ENCODE results near the gene TRPC4AP.

DNA sequence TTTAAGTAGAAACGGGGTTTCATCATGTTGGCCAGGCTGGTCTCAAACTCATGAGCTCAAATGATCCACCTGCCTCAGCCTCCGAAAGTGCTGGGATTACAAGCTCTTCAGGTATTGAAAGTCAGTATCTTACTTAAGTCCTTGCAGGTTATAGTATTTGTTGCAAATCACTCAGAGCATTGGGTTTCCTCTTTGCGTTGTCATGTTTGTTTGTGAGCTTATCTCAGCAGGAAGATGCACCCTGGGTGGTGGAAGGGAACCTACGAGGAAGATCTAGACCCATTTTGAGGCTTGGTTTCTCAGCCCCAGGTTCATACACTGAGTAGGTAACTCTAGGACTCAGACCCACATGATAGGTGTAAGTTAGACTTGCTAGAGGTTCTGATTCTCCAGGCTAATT, 118.4 kb downstream of the TRPC4AP start:
- TF ChIP-seq POLR2A (IDR thresholded peaks at IDR 0.05) = no peak
- TF ChIP-seq, protein P1, sequence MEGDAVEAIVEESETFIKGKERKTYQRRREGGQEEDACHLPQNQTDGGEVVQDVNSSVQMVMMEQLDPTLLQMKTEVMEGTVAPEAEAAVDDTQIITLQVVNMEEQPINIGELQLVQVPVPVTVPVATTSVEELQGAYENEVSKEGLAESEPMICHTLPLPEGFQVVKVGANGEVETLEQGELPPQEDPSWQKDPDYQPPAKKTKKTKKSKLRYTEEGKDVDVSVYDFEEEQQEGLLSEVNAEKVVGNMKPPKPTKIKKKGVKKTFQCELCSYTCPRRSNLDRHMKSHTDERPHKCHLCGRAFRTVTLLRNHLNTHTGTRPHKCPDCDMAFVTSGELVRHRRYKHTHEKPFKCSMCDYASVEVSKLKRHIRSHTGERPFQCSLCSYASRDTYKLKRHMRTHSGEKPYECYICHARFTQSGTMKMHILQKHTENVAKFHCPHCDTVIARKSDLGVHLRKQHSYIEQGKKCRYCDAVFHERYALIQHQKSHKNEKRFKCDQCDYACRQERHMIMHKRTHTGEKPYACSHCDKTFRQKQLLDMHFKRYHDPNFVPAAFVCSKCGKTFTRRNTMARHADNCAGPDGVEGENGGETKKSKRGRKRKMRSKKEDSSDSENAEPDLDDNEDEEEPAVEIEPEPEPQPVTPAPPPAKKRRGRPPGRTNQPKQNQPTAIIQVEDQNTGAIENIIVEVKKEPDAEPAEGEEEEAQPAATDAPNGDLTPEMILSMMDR (IDR thresholded peaks at IDR 0.05) = no peak
